Kidney epithelial cell (primary cell): ENCODE measurements around the gene KRT82. TPM values are rescaled to one million over a fixed set of nuclear protein-coding genes. Genes with fewer than 3 reads are reported as not detected.

ENCODE experiments used
- DNase-seq: peaks from one replicate; pipeline ENCODE4 v3.0.0-alpha.2; 2010; ENCODE audit warnings: low read depth
- H3K27me3 ChIP-seq: 2 replicates; pipeline ENCODE4 v1.6.0; 2011; ENCODE audit warnings: low read length; ENCODE audit not compliant: control insufficient read depth, insufficient read depth
- H3K36me3 ChIP-seq: 2 replicates; pipeline ENCODE4 v1.5.1; 2011; ENCODE audit warnings: low read length; ENCODE audit not compliant: control insufficient read depth, insufficient read depth
- H3K4me3 ChIP-seq: 2 replicates; pipeline ENCODE4 v1.5.1; 2011; ENCODE audit warnings: low read depth, mild to moderate bottlenecking, control low read depth, low read length
- total RNA-seq: library from RNA; depleted of rRNA; stranded (reverse); fragments of >200 nt; gene quantifications from 2 replicates; pipeline ENCODE4 v1.2.3, GENCODE V29; 2015
- TF ChIP-seq, protein P1 (sequence below): IDR thresholded peaks from 2 replicates; pipeline ENCODE4 v1.5.1; 2011; ENCODE audit warnings: mild to moderate bottlenecking, moderate library complexity, low read length, control low read depth, inconsistent platforms; ENCODE audit not compliant: insufficient read depth, poor library complexity, severe bottlenecking

The KRT82 gene
- total RNA-seq, 1 donor from 2014 or later: not detected

DNA sequence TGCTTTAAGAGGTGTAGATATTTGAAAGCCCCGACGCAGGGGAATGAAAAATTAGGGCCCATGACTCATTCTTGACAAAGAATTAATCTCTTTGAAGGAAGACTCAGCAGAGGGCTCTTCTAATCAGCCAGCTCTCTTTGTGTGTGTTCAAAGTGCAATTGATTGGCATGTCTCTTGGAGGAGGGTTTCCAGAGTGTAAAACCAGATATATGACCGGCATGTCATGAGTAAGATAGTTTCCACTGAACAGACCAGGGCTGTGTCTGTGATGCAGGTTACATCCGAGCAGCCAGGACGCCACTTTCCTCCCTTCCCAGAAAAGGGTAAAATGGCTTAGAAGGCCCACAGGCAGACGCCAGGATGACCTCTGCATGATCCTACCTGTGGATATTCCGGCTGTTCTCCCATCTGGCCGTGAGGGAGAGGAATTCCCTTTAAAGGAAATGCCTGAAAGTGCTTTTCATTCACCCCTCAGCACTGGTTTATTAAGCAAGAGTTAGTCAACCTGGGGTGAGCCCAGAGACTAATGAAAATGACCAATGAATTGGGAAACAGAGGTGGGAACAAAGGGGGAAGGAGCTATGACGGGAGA is 35.3 kb upstream of the KRT82 start:
- Histone ChIP-seq H3K4me3 (no peak overlapping the region), H3K36me3 (no peaks in the 10 kb centered on the region), H3K27me3 (no peaks in the 10 kb centered on the region)
- TF ChIP-seq, protein P1, sequence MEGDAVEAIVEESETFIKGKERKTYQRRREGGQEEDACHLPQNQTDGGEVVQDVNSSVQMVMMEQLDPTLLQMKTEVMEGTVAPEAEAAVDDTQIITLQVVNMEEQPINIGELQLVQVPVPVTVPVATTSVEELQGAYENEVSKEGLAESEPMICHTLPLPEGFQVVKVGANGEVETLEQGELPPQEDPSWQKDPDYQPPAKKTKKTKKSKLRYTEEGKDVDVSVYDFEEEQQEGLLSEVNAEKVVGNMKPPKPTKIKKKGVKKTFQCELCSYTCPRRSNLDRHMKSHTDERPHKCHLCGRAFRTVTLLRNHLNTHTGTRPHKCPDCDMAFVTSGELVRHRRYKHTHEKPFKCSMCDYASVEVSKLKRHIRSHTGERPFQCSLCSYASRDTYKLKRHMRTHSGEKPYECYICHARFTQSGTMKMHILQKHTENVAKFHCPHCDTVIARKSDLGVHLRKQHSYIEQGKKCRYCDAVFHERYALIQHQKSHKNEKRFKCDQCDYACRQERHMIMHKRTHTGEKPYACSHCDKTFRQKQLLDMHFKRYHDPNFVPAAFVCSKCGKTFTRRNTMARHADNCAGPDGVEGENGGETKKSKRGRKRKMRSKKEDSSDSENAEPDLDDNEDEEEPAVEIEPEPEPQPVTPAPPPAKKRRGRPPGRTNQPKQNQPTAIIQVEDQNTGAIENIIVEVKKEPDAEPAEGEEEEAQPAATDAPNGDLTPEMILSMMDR: no peak
- DNase-seq: no peak

DNA sequence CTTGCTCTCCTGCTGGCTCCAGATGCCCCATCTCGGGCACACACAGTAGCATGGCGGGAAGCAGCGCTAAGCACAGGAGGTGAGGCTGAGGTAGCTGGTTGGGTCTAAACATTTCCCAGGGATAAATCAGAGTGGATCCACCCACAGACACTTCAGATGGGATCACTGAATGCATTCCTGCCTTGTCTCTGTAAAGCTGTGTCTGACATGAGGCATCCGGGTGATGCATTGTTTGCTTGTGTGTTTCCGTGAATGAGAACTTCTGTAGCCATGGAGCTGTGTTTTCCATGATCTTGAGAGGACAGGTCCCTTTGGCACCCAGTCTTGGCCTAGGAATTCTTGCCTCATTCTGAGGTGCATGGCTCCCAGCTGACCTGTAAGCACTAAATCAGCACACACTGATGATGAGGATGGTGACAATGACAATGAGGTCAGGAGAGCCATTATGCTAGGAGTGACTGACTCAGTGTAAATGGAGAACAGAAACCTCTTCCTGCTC is 34.7 kb upstream of the KRT82 start:
- no peak for DNase-seq
- TF ChIP-seq, protein P1: no peak
- no peak overlapping the region for H3K4me3 ChIP-seq
- H3K27me3 ChIP-seq: no peaks in the 10 kb centered on the region
- no peaks in the 10 kb centered on the region for H3K36me3 ChIP-seq

DNA sequence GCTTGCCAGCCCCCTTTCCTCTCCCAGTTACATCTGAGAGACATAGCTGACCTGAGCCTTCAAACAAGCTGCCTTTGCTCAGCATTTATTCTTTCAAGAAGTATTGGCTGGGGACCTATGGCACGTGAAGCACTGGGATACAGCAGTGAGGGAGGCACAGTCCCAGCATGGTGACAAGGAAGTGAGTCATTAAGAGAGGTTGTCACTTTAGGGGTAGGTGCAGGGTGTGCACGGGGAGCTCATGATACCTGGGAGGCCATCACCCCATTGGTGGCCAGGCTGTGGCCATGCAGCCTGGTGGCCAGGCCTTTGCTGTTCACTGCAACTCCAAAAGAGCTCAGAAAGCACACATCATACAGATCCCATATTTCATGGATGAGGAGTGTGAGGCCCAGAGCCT is 33.7 kb upstream of the KRT82 start:
- Histone ChIP-seq H3K4me3 (no peak overlapping the region), H3K27me3 (no peaks in the 10 kb centered on the region), H3K36me3 (no peaks in the 10 kb centered on the region)
- DNase-seq: no peak
- TF ChIP-seq, protein P1: no peak

DNA sequence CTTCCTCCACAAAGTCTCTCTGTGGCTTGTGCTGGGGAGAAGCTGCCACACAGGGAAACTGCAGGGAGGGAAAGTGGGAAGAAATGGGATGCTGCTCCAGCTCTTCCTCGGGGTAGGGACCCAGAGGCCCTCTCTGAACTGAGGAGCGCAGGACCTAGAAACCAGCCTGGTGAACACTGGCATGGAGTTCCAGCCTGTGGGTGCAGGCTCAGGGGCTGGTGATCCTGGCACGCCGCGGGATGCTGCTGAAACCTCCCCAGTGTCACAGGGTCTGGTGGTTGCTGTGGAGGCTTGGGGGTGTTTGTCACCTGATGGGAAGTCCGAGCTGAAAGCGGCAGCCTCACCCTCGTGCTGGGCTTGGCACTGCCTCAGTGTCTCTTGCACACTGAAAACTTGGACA is 33.3 kb upstream of the KRT82 start:
- Histone ChIP-seq H3K4me3 (no peak overlapping the region), H3K27me3 (no peaks in the 10 kb centered on the region), H3K36me3 (no peaks in the 10 kb centered on the region)
- no peak for DNase-seq
- TF ChIP-seq, protein P1: no peak

DNA sequence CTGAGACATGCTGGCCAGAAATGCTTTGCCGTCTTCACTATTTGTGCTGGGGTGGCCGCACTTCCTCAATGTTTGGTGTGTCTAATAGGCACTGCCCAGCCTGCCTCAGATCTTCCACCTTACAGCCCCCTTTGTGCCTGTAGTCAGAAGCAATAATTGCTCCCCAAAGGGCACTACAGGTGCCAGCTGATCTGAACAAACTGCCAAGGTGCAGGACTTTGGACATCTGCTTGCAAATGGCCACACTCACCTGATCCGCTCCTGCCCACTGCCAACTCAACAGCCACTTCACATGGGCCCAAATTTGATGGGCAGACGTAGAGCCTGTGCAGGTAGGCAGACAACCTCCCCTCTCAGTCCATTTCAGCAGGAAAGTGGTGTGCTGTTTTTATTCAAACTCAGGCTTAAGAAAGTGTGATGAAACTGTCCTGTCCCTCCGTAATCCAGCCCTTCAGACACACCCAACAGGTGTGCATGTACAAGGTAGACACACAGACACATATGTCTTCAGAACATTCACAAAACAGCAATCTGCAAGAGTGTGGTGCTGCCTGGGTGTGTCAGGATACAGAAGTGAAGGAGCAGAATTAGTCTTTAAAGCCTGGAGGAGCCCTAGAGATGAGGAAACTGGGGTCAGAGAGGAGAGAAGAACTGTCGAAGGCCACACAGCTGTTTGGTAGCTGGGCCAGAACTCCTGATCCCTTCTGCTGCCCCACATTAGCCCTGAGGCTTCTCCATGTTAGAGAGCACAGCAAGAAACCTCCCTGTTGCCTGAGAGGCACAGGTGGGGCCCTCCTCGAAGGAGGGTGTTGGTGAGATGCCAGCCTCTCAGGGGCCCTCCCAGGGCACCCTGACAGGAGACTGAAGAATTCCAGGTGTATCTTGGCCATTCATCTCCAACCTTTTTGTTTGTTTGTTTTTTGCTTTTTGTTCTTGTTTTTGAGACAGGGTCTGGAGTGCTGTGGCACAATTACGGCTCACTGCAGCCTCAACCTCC is 32.5 kb upstream of the KRT82 start:
- TF ChIP-seq, protein P1: no peak
- no peak overlapping the region for H3K4me3 ChIP-seq
- no peak for DNase-seq
- no peaks in the 10 kb centered on the region for H3K27me3 ChIP-seq
- no peaks in the 10 kb centered on the region for H3K36me3 ChIP-seq
